ENCODE results near the gene RNU1-2.
"Not testable (repeated sequence)": the region's sequence is repeated elsewhere in the genome, so short reads cannot be mapped to it uniquely, and the experiment has no call there.

GRCh38 chr1:16861832-16862245 is 33.9 kb upstream of the RNU1-2 start:
- TF ChIP-seq, protein P1, sequence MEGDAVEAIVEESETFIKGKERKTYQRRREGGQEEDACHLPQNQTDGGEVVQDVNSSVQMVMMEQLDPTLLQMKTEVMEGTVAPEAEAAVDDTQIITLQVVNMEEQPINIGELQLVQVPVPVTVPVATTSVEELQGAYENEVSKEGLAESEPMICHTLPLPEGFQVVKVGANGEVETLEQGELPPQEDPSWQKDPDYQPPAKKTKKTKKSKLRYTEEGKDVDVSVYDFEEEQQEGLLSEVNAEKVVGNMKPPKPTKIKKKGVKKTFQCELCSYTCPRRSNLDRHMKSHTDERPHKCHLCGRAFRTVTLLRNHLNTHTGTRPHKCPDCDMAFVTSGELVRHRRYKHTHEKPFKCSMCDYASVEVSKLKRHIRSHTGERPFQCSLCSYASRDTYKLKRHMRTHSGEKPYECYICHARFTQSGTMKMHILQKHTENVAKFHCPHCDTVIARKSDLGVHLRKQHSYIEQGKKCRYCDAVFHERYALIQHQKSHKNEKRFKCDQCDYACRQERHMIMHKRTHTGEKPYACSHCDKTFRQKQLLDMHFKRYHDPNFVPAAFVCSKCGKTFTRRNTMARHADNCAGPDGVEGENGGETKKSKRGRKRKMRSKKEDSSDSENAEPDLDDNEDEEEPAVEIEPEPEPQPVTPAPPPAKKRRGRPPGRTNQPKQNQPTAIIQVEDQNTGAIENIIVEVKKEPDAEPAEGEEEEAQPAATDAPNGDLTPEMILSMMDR (IDR thresholded peaks at IDR 0.05 in 4 of 5, conservative IDR thresholded peaks at IDR 0.05 in 1 of 5) = not testable (repeated sequence)
- not testable (repeated sequence) for TF ChIP-seq POLR2A (IDR thresholded peaks at IDR 0.05)

Data from gastrocnemius medialis (tissue), 4 donors.